IPS DF 4.7 (cell line): Measurements from ENCODE around the gene RPSA.
"Not testable (repeated sequence)": the region's sequence is repeated elsewhere in the genome, so short reads cannot be mapped to it uniquely, and the experiment has no call there.

Experiments used
- DNase-seq: peaks from one replicate; pipeline ENCODE4 v3.0.0-alpha.2; 2013; ENCODE audit warnings: low spot score; ENCODE audit errors: extremely low read depth

The RPSA gene

GRCh38 chr3:39388741-39389248 is 17.7 kb upstream of the RPSA start:
- no peak for DNase-seq

GRCh38 chr3:39390181-39390580 is 16.3 kb upstream of the RPSA start:
- no peak for DNase-seq

GRCh38 chr3:39396690-39397089 is 9.8 kb upstream of the RPSA start:
- DNase-seq = no peak

- DNase-seq = no peak
These were observed 7.8 kb upstream of the RPSA start for GRCh38 chr3:39398700-39399099.

- DNase-seq = no peak
These were observed 4.5 kb upstream of the RPSA start for GRCh38 chr3:39401983-39402382.

GRCh38 chr3:39404943-39405686 is 1.4 kb upstream of the RPSA start:
- DNase-seq = no peak

- no peak for DNase-seq
These were observed 693 bp upstream of the RPSA start for GRCh38 chr3:39405687-39406367.

- DNase-seq = no peak
These were observed 724 bp downstream of the RPSA start for GRCh38 chr3:39407259-39407629.

GRCh38 chr3:39407773-39408492 is 1.4 kb downstream of the RPSA start:
- no peak for DNase-seq

GRCh38 chr3:39408493-39409372 is 2.2 kb downstream of the RPSA start:
- no peak for DNase-seq

GRCh38 chr3:39409514-39410136 is 3.1 kb downstream of the RPSA start:
- DNase-seq = no peak

- DNase-seq = no peak
These were observed 4.4 kb downstream of the RPSA start for GRCh38 chr3:39410893-39411292.

- DNase-seq = no peak
These were observed 6.2 kb downstream of the RPSA start for GRCh38 chr3:39412668-39413260.

GRCh38 chr3:39413691-39414420 is 7.3 kb downstream of the RPSA start:
- DNase-seq = no peak

GRCh38 chr3:39414421-39414907 is 7.9 kb downstream of the RPSA start:
- DNase-seq = no peak

GRCh38 chr3:39415302-39415701 is 8.8 kb downstream of the RPSA start:
- not testable (repeated sequence) for DNase-seq

GRCh38 chr3:39415983-39416382 is 9.5 kb downstream of the RPSA start:
- DNase-seq = no peak

GRCh38 chr3:39416998-39417397 is 10.5 kb downstream of the RPSA start:
- DNase-seq = not testable (repeated sequence)

- DNase-seq = not testable (repeated sequence)
These were observed 12.2 kb downstream of the RPSA start for GRCh38 chr3:39418556-39419225.
